Gastrocnemius medialis (tissue), 4 donors: ENCODE results near the gene RACGAP1. TPM values are rescaled to one million over a fixed set of nuclear protein-coding genes. Genes with fewer than 3 reads are reported as not detected.

Source experiments
- ATAC-seq, 2 donors: fragments of 150-250 bp; one replicate each; pipeline ENCODE4 v1.9.1; 2016
- DNase-seq, 2 donors: peaks; one replicate each; pipeline ENCODE4 v3.0.0-alpha.2; 2019
- H3K27ac ChIP-seq, 4 donors: fragments of 200-600 bp; sonication (generic); 1 replicate in 1 of 4; 2 replicates in 3 of 4; pipeline ENCODE4 v1.5.1; 2016 to 2018; ENCODE audit warnings: mild to moderate bottlenecking in 2 of 4, moderate library complexity in 1 of 4
- H3K27me3 ChIP-seq, 3 donors: fragments of 200-600 bp; sonication (generic) in 2 of 3; 1 replicate in 1 of 3; 2 replicates in 2 of 3; pipeline versions ENCODE4 v1.5.1 to v1.6.0; 2016 to 2019; ENCODE audit warnings: mild to moderate bottlenecking in 1 of 3, moderate library complexity in 1 of 3
- H3K36me3 ChIP-seq, 2 donors: fragments of 200-600 bp; sonication (generic) in 1 of 2; one replicate each; pipeline ENCODE4 v1.5.1; 2017 to 2018
- H3K4me1 ChIP-seq, 2 donors: fragments of 200-600 bp; sonication (generic) in 1 of 2; one replicate each; pipeline ENCODE4 v1.5.1; 2016 to 2017; ENCODE audit warnings: mild to moderate bottlenecking in 2 of 2
- H3K4me3 ChIP-seq, 4 donors: fragments of 200-600 bp; sonication (generic) in 3 of 4; 1 replicate in 1 of 4; 2 replicates in 3 of 4; pipeline ENCODE4 v1.5.1; 2016 to 2019; ENCODE audit warnings: mild to moderate bottlenecking in 2 of 4
- H3K9me3 ChIP-seq, 3 donors: fragments of 200-600 bp; sonication (generic) in 2 of 3; 1 replicate in 1 of 3; 2 replicates in 2 of 3; pipeline ENCODE4 v1.5.1; 2016 to 2019
- CTCF ChIP-seq, 5 experiments: fragments of 450-650 bp in 3 of 5; fragments of 200-600 bp in 2 of 5; sonication (generic) in 2 of 5; IDR thresholded peaks in 4 of 5; conservative IDR thresholded peaks in 1 of 5; 1 replicate in 4 of 5; 2 replicates in 1 of 5; pipeline ENCODE4 v1.5.1; 2016 to 2019; ENCODE audit warnings: antibody characterized with exemption in 5 of 5, mild to moderate bottlenecking in 3 of 5, moderate library complexity in 3 of 5
- POLR2A ChIP-seq, 2 donors: fragments of 450-650 bp; IDR thresholded peaks; one replicate each; pipeline ENCODE4 v1.6.1; 2017; ENCODE audit warnings: antibody characterized with exemption in 2 of 2, mild to moderate bottlenecking in 2 of 2, moderate library complexity in 2 of 2
- in situ Hi-C, 4 donors: fragments of 200-750 bp; cut with MboI; loops; one replicate each; pipeline versions ENCODE4 v1.15.0 to v1.8.0; 2017; ENCODE audit warnings: low sequenced_read_pairs in 4 of 4
- intact Hi-C: fragments of 100-400 bp; cut with DNase I; formaldehyde crosslinking; loops from one replicate; pipeline ENCODE4 v1.15.1; 2023; ENCODE audit warnings: low total_unique reads
- total RNA-seq, 4 donors: library from RNA; depleted of rRNA; stranded (reverse); fragments of >200 nt; gene quantifications; one replicate each; pipeline versions ENCODE4 v1.1.0 to v1.2.3, GENCODE V29; 2016

Gene RACGAP1
- total RNA-seq, 4 donors from 2014 or later, result 5.6 to 13.3 (median 6.5) TPM

GRCh38 chr12:50052964-50053363 is 27.7 kb upstream of the RACGAP1 start:
- Histone ChIP-seq H3K4me1 (peaks cover 14 to 15% of the 10 kb centered on the region in 2 donors), H3K9me3 (no peaks in the 10 kb centered on the region), H3K27ac (no peak overlapping the region), H3K27me3 (peaks cover 8 to 30% (median 21%) of the 10 kb centered on the region in 3 donors), H3K36me3 (no peaks in the 10 kb centered on the region), H3K4me3 (no peak overlapping the region)
- ATAC-seq (no peak), DNase-seq (no peak)
- in situ Hi-C loops, result loop anchor here in 1 of 4 donors (5.0 kb wide), 1 partner anchor 81 kb away; the partner anchor contains the start of gene AQP6
- intact Hi-C loops, result loop anchor here (10.0 kb wide), 1 partner anchor 188 kb away; no protein-coding TSS in a partner anchor
- no peak for TF ChIP-seq CTCF (IDR thresholded peaks at IDR 0.05 in 4 of 5, conservative IDR thresholded peaks at IDR 0.05 in 1 of 5)
- TF ChIP-seq POLR2A (IDR thresholded peaks at IDR 0.05), result no peak

- no peak overlapping the region for H3K4me3 ChIP-seq
- TF ChIP-seq POLR2A (IDR thresholded peaks at IDR 0.05) (no peak), CTCF (IDR thresholded peaks at IDR 0.05 in 4 of 5, conservative IDR thresholded peaks at IDR 0.05 in 1 of 5) (no peak)
- H3K4me1 ChIP-seq, result peaks cover 14 to 15% of the 10 kb centered on the region in 2 donors
- no peak overlapping the region for H3K27ac ChIP-seq
- H3K36me3 ChIP-seq, result no peaks in the 10 kb centered on the region
- DNase-seq (no peak), ATAC-seq (no peak)
- in situ Hi-C loops, result loop anchor here in 1 of 4 donors (5.0 kb wide), 1 partner anchor 80 kb away; the partner anchor contains the start of gene AQP6
- H3K27me3 ChIP-seq, result peaks cover 9 to 30% (median 21%) of the 10 kb centered on the region in 3 donors
- intact Hi-C loops, result loop anchor here (10.0 kb wide), 1 partner anchor 188 kb away; no protein-coding TSS in a partner anchor
- no peaks in the 10 kb centered on the region for H3K9me3 ChIP-seq
Observed at GRCh38 chr12:50052544-50052943, 27.2 kb upstream of the RACGAP1 start.

GRCh38 chr12:50051101-50051806 is 26.0 kb upstream of the RACGAP1 start:
- in situ Hi-C loops (loop anchor here in 1 of 4 donors (5.0 kb wide), 1 partner anchor 79 kb away; the partner anchor contains the start of gene AQP6), intact Hi-C loops (loop anchor here (10.0 kb wide), 1 partner anchor 186 kb away; no protein-coding TSS in a partner anchor)
- TF ChIP-seq POLR2A (IDR thresholded peaks at IDR 0.05) (no peak), CTCF (IDR thresholded peaks at IDR 0.05 in 4 of 5, conservative IDR thresholded peaks at IDR 0.05 in 1 of 5) (no peak)
- H3K27ac ChIP-seq, result no peak overlapping the region
- peaks cover 6 to 7% of the 10 kb centered on the region in 2 donors for H3K4me1 ChIP-seq
- no peaks in the 10 kb centered on the region for H3K9me3 ChIP-seq
- DNase-seq (no peak), ATAC-seq (no peak)
- H3K36me3 ChIP-seq, result no peaks in the 10 kb centered on the region
- H3K4me3 ChIP-seq, result no peak overlapping the region
- peaks cover 9 to 30% (median 14%) of the 10 kb centered on the region in 3 donors for H3K27me3 ChIP-seq

- peaks cover 9 to 30% (median 12%) of the 10 kb centered on the region in 3 donors for H3K27me3 ChIP-seq
- peak; percentile 17 to 57 for DNase-seq
- no peaks in the 10 kb centered on the region for H3K9me3 ChIP-seq
- in situ Hi-C loops (loop anchor here in 1 of 4 donors (5.0 kb wide), 1 partner anchor 78 kb away; the partner anchor contains the start of gene AQP6), intact Hi-C loops (loop anchor here (10.0 kb wide), 1 partner anchor 186 kb away; no protein-coding TSS in a partner anchor)
- peak overlapping the region; percentile 25 to 34 (median 29) for H3K4me3 ChIP-seq
- H3K4me1 ChIP-seq, result peaks cover 0 to under 1% of the 10 kb centered on the region in 2 donors
- no peak overlapping the region for H3K27ac ChIP-seq
- TF ChIP-seq POLR2A (IDR thresholded peaks at IDR 0.05), result no peak
- TF ChIP-seq CTCF (IDR thresholded peaks at IDR 0.05 in 4 of 5, conservative IDR thresholded peaks at IDR 0.05 in 1 of 5), result no peak
- H3K36me3 ChIP-seq, result no peaks in the 10 kb centered on the region
- ATAC-seq, result peak; percentile 33 to 53
Observed at GRCh38 chr12:50050410-50051098, 25.3 kb upstream of the RACGAP1 start.
